Psoas muscle (tissue), 8 donors: Measurements from ENCODE around the gene ITGA7. TPM values are rescaled to one million over a fixed set of nuclear protein-coding genes. Genes with fewer than 3 reads are reported as not detected.
A peak's percentile ranks its signal among the peaks of the same experiment; 100 is the strongest.

Experiments
- ATAC-seq, 4 donors: fragments of 200-7000 bp; cut with Tn5 transposase; one replicate each; pipeline ENCODE4 v1.9.1; 2020; ENCODE audit warnings: moderate library complexity in 3 of 4, mild to moderate bottlenecking in 2 of 4
- DNase-seq, 2 donors: peaks; one replicate each; pipeline ENCODE4 v3.0.0-alpha.2; 2020
- H3K27ac ChIP-seq: fragments of 200-600 bp; one replicate; pipeline ENCODE4 v1.8.0; 2022
- H3K27me3 ChIP-seq, 3 donors: fragments of 200-600 bp in 1 of 3; one replicate each; pipeline versions ENCODE4 v1.6.1 to v1.8.0; 2013 to 2022; ENCODE audit warnings: low read length in 2 of 3, mild to moderate bottlenecking in 2 of 3, moderate library complexity in 1 of 3; ENCODE audit not compliant: insufficient read depth in 3 of 3
- H3K36me3 ChIP-seq, 2 donors: fragments of 200-600 bp in 1 of 2; one replicate each; pipeline versions ENCODE4 v1.6.1 to v1.8.0; 2013 to 2022; ENCODE audit warnings: low read depth in 1 of 2, mild to moderate bottlenecking in 1 of 2, moderate library complexity in 1 of 2; ENCODE audit not compliant: insufficient read depth in 1 of 2
- H3K4me1 ChIP-seq: fragments of 200-600 bp; one replicate; pipeline ENCODE4 v1.8.0; 2022
- H3K4me3 ChIP-seq: fragments of 200-600 bp; one replicate; pipeline ENCODE4 v1.8.0; 2022; ENCODE audit warnings: mild to moderate bottlenecking
- H3K9me3 ChIP-seq: fragments of 200-600 bp; one replicate; pipeline ENCODE4 v1.8.0; 2022
- CTCF ChIP-seq: fragments of 200-600 bp; IDR thresholded peaks from one replicate; pipeline ENCODE4 v1.8.0; 2022; ENCODE audit warnings: antibody characterized with exemption
- WGBS, 3 donors: extraction: QIAGEN DNeasy Blood & Tissue Kit; methylation state at CpG; one replicate each; pipeline versions ENCODE4 v1.1.6 to v1.1.7; 2013; 5-methylcytosine and 5-hydroxymethylcytosine counted together
- intact Hi-C, 2 donors: fragments of 100-400 bp; cut with DNase I; formaldehyde crosslinking; loops; one replicate each; pipeline versions ENCODE4 v1.11.0 to v1.14.2; 2022
- polyA plus RNA-seq, 3 donors: library from polyadenylated mRNA; stranded (reverse); fragments of 200-250 nt; gene quantifications; one replicate each; pipeline ENCODE4 v1.2.3, GENCODE V29; 2013
- total RNA-seq, 4 donors: library from RNA; stranded (reverse); fragmentation: NEBNext Ultra II Directional in 2 of 4; extraction: Animal tissue kit (Norgen Biotek cat#: 25700) in 2 of 4; gene quantifications; one replicate each; pipeline versions ENCODE4 v1.2.1 to v1.2.4, GENCODE V29; 2021 to 2023
- donor health status: healthy with polysubstance abuse.
- donor health status: DM: no; HTN: no; CAD: no; lungs with moderate emphysema.
- donor health status: Bipolar disorder and iron deficiency.
- donor health status: healthy.
- donor health status: DM: yes; HTN: yes; CAD: no.
- donor health status: DM: no; HTN: no; CAD: no.
- donor health status: DM: no; HTN: no; CAD: no.
- donor health status: DM: yes; HTN: yes; CAD: no.

The ITGA7 gene
- total and polyA plus RNA-seq, 7 donors = 51.8 to 433 (median 297) TPM

GRCh38 chr12:55746174-55746912, 38.6 kb upstream of the ITGA7 start:
- Histone ChIP-seq H3K27me3 (peaks cover 0 to 8% (median 3%) of the 10 kb centered on the region in 3 donors), H3K4me1 (peaks cover 19% of the 10 kb centered on the region), H3K4me3 (peak overlapping the region; percentile 28), H3K36me3 (peaks cover 4 to 6% of the 10 kb centered on the region in 2 donors), H3K27ac (peak overlapping the region; percentile 16), H3K9me3 (no peaks in the 10 kb centered on the region)
- no peak for TF ChIP-seq CTCF
- 45 to 56% (median 50%) methylated on average over 3 of the region's 3 CpGs for WGBS, 3 donors
- DNase-seq (no peak), ATAC-seq (no peak)
- intact Hi-C loops = no loop called here

GRCh38 chr12:55745361-55746173, 37.9 kb upstream of the ITGA7 start:
- 18 to 26% (median 20%) methylated on average over 12 to 13 of the region's 13 CpGs for WGBS, 3 donors
- Histone ChIP-seq H3K4me1 (peaks cover 19% of the 10 kb centered on the region), H3K4me3 (peak overlapping the region; percentile 28), H3K9me3 (no peaks in the 10 kb centered on the region), H3K36me3 (peaks cover 0 to 2% of the 10 kb centered on the region in 2 donors), H3K27me3 (peaks cover 0 to 8% (median 3%) of the 10 kb centered on the region in 3 donors), H3K27ac (peak overlapping the region; percentile 16)
- ATAC-seq (peak in 2 of 4 donors; percentile 17), DNase-seq (no peak)
- intact Hi-C loops = no loop called here
- TF ChIP-seq CTCF = no peak

DNA sequence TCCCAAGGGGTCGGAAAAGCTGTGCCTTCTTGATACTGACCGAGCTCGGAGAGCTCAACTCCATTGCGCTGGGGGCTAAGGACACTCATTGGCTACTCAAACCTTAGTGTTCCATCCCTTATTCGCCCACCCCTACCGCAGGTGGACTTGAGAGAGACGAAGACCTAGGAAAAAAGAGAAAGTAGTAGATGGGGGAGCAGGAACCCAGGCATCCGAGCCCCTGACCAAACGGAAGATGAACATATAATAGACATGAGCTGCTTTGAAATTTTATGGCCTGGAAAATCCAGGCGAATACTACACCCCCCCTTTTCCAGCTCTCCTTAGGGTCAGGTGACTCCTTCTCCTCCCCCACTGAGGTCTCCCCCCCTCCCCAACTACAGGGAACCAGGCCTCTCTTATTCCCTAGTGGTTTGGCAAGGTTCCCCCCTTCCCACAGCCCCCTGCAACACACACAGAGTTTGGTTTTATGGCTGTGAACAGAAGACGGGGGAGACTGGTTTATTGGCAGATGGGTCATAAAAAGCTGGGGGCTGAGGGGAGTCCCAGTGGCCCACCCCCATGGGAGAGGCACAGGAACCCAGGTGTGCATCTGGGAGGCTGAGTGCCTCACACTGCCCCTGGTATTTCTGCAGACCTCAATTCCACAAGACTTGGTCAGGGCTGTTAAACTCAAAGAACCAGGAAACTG, 36.8 kb upstream of the ITGA7 start:
- no peak for TF ChIP-seq CTCF
- ATAC-seq = peak in 1 of 4 donors; percentile 4

GRCh38 chr12:55743406-55744339, 36.0 kb upstream of the ITGA7 start:
- peak; percentile 65 to 79 for DNase-seq
- WGBS, 3 donors = 1 to 2% (median 2%) methylated on average over 53 to 72 of the region's 73 CpGs
- H3K36me3 ChIP-seq = no peaks in the 10 kb centered on the region
- no peak for TF ChIP-seq CTCF
- no peak overlapping the region for H3K27ac ChIP-seq
- H3K4me1 ChIP-seq = peaks cover 19% of the 10 kb centered on the region
- H3K27me3 ChIP-seq = peaks cover 0 to 8% (median 3%) of the 10 kb centered on the region in 3 donors
- ATAC-seq = peak; percentile 28 to 61 (median 48)
- intact Hi-C loops = no loop called here
- no peaks in the 10 kb centered on the region for H3K9me3 ChIP-seq
- peak overlapping the region; percentile 67 for H3K4me3 ChIP-seq

More for the DNA sequence above, 36.8 kb upstream of the ITGA7 start:
- 26 to 42% (median 31%) methylated on average over 11 of the region's 11 CpGs for WGBS, 3 donors
- intact Hi-C loops = no loop called here
- peaks cover 19% of the 10 kb centered on the region for H3K4me1 ChIP-seq
- H3K27ac ChIP-seq = no peak overlapping the region
- no peaks in the 10 kb centered on the region for H3K9me3 ChIP-seq
- no peaks in the 10 kb centered on the region for H3K36me3 ChIP-seq
- peaks cover 0 to 8% (median 3%) of the 10 kb centered on the region in 3 donors for H3K27me3 ChIP-seq
- DNase-seq = no peak
- H3K4me3 ChIP-seq = peak overlapping the region; percentile 67
